GM18526 (cell line): Measurements from ENCODE around the gene HOXB2.

Experiments used
- POLR2A ChIP-seq: IDR thresholded peaks from 3 replicates; pipeline ENCODE4 v1.6.1; 2011; ENCODE audit not compliant: insufficient read length; ENCODE audit errors: extremely low read depth

The HOXB2 gene

DNA sequence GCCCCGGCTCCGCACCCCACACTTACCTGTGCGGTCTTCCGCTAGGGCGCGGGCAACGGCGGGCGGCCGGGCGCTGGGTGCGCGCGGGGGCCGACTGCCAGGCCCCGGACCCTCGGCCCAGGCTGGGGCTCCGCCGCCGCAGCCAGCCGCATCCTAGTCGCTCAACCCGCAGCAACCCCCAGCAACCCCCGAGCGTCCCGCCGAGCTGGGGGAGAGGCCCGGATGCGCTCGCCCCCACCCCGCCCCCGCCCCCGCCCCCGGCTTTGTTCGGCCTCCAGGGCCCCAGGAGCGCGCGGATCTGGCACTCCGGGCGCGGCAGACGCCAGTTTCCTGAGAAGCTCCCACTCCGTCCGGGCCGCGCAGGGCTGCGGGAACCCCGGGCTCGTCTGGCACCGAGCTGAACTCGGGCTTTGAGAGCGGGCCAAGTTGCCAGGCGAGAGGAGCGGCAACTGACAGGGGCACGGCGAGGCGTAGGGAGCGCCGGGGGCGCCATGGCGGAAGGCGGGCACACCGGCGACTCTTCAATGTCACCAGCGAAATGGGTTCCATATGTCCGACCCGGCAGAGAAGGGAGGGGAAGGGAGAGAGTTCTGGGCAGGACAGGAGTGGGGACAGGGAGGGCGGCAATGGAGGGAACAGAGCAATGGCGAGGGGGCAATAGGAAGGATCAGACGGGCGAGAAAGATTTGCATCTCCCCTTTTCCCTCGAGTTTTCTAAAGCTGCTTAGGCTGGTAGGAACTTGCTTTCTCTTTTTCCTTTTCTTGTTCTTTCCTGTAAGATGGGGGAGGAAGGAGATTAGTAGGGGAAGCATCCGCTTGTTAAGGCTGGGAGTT is 19.5 kb upstream of the HOXB2 start:
- TF ChIP-seq POLR2A, result no peak

DNA sequence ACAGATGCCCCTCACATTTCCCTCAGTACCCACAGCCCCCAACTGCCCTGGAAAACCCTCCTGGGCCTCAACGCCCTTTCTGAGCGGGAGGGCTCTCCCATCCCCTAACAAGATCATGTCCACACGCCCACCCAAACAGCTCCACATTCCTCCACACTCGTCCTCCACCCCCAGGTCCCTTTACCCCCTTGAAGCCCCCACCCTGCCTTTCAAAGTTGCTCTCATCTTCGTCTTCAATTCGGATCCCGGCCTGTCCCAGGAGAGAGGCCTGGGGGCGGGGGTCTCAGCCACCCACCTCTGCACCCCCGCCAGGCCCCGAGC is 18.9 kb upstream of the HOXB2 start:
- TF ChIP-seq POLR2A, result no peak

GRCh38 chr17:48563385-48563838 is 18.5 kb upstream of the HOXB2 start:
- TF ChIP-seq POLR2A, result no peak

GRCh38 chr17:48562934-48563333 is 18.0 kb upstream of the HOXB2 start:
- TF ChIP-seq POLR2A, result no peak

DNA sequence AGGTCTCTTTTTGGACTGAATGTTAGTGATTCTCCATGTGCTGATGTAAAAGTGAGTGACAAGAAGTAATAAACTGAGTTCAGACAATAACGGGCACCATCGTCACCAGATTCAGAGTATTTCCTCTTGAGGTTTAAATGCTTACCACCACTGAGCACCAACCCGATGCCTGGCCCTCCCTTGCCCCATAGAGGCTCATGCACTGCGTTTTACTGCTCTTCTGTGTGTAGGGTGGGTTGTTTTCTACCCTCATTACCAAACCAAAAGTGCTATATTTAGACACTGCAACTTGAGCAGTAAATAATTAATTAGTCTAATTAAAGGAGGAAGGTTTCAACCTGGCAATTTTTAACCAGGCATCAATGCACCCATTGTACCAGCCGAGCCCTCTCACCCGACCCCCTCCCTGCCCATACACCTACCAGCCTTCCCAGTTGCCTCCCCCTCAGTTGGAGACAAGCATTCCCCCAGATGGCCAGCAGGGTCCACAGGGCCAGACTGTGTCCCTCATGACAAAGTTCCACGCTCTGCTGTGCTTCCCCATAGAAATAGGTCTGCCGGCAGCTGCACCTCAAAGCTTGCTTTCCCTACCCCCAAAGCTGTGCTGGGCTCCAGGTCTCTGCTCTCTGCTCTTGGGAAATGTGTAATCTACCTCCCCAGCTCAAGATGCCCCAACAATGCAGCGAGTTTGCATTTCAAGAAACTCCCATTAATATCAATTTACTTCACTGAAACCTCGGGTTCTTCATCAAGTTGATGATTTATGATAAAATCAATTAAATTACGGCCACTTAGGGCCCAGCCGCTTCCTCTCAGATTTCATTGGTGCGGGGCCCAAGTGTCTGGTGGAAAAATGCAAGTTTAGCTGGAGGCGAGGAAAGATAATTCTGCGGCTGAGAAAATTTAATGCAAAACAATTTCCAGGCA is 17.2 kb upstream of the HOXB2 start:
- peak; percentile 35 for TF ChIP-seq POLR2A

DNA sequence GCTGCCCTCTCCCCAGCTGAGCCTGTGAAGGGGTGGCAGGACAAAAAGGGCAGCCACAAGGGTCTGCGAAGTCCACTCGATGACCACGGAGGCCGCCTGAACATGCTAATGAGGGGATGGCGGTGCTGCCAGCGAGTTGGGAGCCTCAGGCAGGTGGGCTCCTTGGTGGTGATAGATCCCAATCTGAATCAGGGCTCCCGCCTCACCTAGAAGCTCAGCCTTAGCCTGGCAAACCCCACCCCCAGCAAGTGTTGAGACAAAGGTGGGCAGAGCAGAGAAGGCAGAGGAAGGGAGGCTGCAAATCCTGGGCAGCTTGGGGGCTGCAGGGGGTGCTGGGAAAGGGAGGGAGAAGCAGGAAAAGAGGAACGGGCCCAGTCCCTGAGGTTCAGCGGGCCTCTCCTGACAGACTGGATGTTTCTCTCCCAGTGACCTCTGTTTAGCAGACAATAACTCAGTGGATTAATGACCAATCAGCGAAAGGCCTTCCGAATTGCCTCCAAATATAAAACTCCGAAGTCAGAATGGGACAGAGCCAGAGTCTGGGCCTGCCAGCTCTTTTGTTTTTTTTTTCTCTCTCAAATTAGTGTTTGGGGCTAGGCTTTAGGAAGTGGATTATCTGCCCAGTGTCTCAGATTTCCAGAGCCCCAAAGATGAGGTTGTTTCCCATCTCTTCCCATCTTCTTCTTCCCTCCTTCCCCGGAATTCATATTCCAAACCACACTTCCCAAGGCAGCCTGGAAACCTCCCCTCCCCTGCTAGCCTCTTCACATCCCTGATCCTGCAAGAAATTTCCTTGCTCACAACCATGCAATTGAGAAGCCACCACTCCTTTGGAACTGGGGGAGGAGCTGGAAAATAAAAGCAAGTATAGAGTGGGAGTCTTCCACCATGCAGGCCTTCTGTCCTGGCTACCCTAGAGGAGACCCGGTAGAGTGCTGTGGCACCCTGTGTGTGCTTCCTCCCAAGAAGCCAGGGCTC is 15.2 kb upstream of the HOXB2 start:
- no peak for TF ChIP-seq POLR2A

- TF ChIP-seq POLR2A, result no peak
Measured at GRCh38 chr17:48559122-48559839, 14.4 kb upstream of the HOXB2 start.

GRCh38 chr17:48558831-48559121 is 13.9 kb upstream of the HOXB2 start:
- no peak for TF ChIP-seq POLR2A

GRCh38 chr17:48558057-48558830 is 13.3 kb upstream of the HOXB2 start:
- TF ChIP-seq POLR2A, result no peak

DNA sequence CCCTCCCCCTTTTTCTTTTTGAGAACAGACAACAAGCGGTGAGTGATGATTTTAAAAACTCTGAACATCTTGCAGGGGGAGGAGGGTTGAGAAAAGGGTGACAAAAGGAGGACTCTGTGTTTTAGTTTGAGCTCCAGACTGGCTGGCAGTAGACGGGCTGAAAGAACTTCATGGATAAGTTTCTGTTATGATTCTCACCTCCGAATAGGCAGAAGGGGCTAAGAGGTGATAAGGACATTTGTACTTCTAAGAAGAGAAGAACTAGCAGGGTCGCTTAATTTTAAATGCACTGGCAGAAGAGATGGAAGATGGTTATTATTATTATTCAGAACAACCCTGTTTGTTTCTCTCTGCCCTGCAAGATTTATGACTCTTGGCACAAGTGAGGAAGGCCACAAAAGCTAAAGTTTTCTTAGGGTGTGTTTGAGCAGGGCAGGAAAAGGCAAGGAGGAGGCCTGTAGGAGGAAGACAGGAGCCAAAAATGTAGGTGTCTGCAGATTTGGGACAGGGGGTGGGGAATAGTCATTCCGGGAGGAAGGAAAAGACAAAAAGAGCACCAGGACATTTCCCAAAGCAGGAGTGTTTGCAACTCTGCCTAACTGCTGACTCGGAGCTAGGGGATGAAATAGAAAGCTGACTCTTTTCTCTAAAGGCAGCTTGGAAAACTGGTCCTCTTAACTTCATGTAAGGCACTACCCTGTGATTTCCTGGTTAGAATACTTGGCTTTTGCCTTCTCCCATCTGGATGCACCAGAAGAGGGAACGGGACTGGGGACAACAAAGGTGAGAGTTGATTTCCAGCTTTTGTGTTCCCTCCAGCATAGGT is 11.9 kb upstream of the HOXB2 start:
- TF ChIP-seq POLR2A, result no peak

DNA sequence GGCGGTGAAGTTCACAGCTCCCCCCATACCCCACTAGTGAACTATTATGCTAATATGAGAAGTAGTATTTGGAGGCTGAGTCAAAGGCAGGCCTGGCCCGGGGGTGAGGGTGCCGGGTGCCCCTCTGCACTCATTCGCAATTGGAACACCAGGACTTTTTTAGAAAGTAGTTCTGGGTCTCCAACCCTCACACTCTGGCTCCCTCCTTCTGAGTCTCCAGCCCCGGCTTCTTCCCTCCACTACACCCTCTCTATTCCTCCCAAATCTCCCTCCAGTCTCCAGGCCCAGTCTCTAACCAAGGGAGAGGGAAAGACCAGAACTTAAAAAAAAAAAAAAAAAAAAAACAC is 11.3 kb upstream of the HOXB2 start:
- no peak for TF ChIP-seq POLR2A

GRCh38 chr17:48555258-48556228 is 10.6 kb upstream of the HOXB2 start:
- TF ChIP-seq POLR2A, result no peak
